Right cardiac atrium (tissue), 5 donors: Measurements from ENCODE around the gene SREBF2. TPM values are rescaled to one million over a fixed set of nuclear protein-coding genes. Genes with fewer than 3 reads are reported as not detected.

Experiments used
- ATAC-seq, 2 donors: fragments of 200-7000 bp; cut with Tn5 transposase; one replicate each; pipeline versions ENCODE4 v1.8.0 to v1.9.1; 2020; ENCODE audit warnings: moderate library complexity in 2 of 2, mild to moderate bottlenecking in 1 of 2
- DNase-seq, 3 donors: peaks; one replicate each; pipeline ENCODE4 v3.0.0-alpha.2; 2020
- H3K27ac ChIP-seq: one replicate; pipeline ENCODE4 v1.5.1; 2013; ENCODE audit warnings: mild to moderate bottlenecking, low read length, control low read depth, moderate library complexity
- H3K27me3 ChIP-seq: one replicate; pipeline ENCODE4 v1.6.1; 2013; ENCODE audit not compliant: control insufficient read depth, insufficient read depth
- H3K4me1 ChIP-seq: one replicate; pipeline ENCODE4 v1.6.1; 2013; ENCODE audit warnings: low read length; ENCODE audit not compliant: control insufficient read depth, insufficient read depth
- H3K4me3 ChIP-seq: one replicate; pipeline ENCODE4 v1.5.1; 2013; ENCODE audit warnings: low read length, control low read depth
- H3K9me3 ChIP-seq: one replicate; pipeline ENCODE4 v1.6.1; 2013; ENCODE audit warnings: low read length; ENCODE audit not compliant: control insufficient read depth
- WGBS: extraction: QIAGEN DNeasy Blood & Tissue Kit; methylation state at CpG from one replicate; pipeline ENCODE4 v1.1.7; 2013; 5-methylcytosine and 5-hydroxymethylcytosine counted together
- intact Hi-C, 4 donors: fragments of 100-400 bp; cut with DNase I; formaldehyde crosslinking; loops; one replicate each; pipeline versions ENCODE4 v1.11.0 to v1.14.0; 2022 to 2023
- polyA plus RNA-seq: library from polyadenylated mRNA; stranded (reverse); fragments of 200-250 nt; gene quantifications from one replicate; pipeline ENCODE4 v1.2.3, GENCODE V29; 2013
- total RNA-seq, 4 donors: library from RNA; stranded (reverse); fragmentation: NEBNext Ultra II Directional; extraction: Animal tissue kit (Norgen Biotek cat#: 25700); gene quantifications; one replicate each; pipeline ENCODE4 v1.2.1, GENCODE V29; 2021
- donor health status: healthy with polysubstance abuse.
- donor health status: DM: no; HTN: yes; CAD: no.
- donor health status: DM: no; HTN: no; CAD: no.
- donor health status: DM: no; HTN: yes; CAD: no; lungs with severe emphysema.
- donor health status: DM: yes; HTN: yes; CAD: no.

The SREBF2 gene
- total and polyA plus RNA-seq, 5 donors = 71.2 to 119 (median 99.9) TPM

DNA sequence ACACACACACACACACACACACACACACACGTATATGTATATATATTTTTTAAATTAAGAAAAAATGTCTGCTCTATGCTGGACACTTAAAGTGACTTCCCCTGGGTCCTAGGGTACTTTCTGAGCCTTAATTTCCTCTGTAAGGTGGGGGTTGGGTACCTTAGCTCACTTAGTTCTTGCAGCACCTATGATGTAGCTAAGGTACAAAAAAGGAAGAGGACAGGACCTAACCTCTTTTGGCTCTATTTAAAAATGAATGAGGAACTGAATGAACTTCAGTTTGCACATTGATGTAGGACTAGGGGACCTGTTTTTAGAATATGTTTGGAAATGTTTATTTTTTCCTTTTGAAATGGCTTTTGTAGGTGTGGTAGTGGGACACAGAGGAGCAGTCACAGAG, 11.1 kb downstream of the SREBF2 start:
- DNase-seq = no peak
- Histone ChIP-seq H3K27ac (no peak overlapping the region), H3K9me3 (no peaks in the 10 kb centered on the region), H3K4me1 (peaks cover 23% of the 10 kb centered on the region), H3K4me3 (no peak overlapping the region), H3K27me3 (no peaks in the 10 kb centered on the region)
- intact Hi-C loops = no loop called here
- no peak for ATAC-seq
- WGBS = 58% methylated on average over 1 of the region's 1 CpG

DNA sequence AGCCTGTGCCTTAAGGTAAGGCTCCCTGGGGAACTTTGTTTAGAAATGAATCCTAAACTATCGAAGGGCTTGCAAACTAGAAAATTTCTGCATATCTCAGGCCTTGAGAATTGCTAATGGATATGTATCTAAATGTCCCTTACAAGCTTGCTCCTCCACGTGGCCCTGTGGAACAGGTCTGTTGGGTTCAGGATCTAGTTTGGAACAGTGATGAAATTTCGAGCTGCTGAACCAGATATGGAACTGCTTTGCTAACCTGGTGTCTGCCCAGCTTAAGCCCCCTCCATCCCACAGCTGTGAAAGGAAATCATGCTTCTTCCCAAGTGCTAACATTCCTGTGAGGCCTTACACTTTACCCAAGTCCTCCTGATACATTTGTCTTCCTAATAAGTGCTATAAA, 11.6 kb downstream of the SREBF2 start:
- intact Hi-C loops = no loop called here
- Histone ChIP-seq H3K27me3 (no peaks in the 10 kb centered on the region), H3K4me1 (peaks cover 20% of the 10 kb centered on the region), H3K27ac (no peak overlapping the region), H3K9me3 (no peaks in the 10 kb centered on the region), H3K4me3 (no peak overlapping the region)
- WGBS = 41% methylated on average over 3 of the region's 3 CpGs
- no peak for ATAC-seq
- no peak for DNase-seq

DNA sequence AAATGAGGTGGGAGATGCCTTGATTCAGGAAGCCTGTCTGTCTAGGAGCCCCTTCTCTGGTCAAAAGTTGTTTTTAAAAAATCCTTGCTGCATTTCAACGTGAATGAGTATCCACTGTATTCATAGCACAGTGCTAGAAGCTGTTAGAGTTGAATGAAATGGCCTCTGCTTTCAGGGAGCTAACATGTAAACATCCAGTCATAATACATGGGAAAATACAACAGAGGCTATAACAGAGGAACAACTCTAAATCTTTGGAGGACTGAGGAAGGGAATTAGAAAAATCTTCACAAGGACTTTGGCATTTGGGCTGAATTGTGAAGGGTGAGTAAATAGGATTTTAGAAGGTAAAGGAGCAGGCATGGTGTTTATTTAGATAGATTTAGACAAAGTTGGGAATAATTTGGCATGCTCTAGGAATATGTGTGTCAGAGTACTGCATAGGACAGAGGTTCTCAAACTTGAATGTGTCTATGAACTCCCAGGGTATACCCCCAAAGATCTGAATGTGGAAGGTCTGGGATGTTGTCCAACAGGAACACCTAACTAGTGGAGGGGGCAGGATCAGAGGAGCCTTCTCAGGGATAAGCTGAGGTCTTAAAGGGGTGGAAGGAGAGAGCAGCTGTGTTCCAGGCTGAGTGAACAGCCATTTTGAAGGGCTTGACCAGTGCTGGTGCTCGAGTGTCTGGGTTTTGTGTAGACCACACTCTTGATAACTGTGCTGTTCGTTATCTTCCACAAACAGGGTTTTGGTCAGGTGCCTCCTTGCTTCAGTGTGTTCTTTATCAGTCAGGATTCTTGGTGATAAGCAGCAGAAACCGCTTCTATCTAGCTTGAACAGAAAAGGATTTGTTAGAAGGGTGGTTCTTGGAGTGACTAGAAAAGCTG, 12.7 kb downstream of the SREBF2 start:
- no peaks in the 10 kb centered on the region for H3K9me3 ChIP-seq
- 35% methylated on average over 4 of the region's 4 CpGs for WGBS
- H3K27ac ChIP-seq = peak overlapping the region; percentile 43
- no peaks in the 10 kb centered on the region for H3K27me3 ChIP-seq
- DNase-seq = no peak
- intact Hi-C loops = no loop called here
- H3K4me3 ChIP-seq = no peak overlapping the region
- peak in 1 of 2 donors; percentile 33 for ATAC-seq
- H3K4me1 ChIP-seq = peaks cover 19% of the 10 kb centered on the region

DNA sequence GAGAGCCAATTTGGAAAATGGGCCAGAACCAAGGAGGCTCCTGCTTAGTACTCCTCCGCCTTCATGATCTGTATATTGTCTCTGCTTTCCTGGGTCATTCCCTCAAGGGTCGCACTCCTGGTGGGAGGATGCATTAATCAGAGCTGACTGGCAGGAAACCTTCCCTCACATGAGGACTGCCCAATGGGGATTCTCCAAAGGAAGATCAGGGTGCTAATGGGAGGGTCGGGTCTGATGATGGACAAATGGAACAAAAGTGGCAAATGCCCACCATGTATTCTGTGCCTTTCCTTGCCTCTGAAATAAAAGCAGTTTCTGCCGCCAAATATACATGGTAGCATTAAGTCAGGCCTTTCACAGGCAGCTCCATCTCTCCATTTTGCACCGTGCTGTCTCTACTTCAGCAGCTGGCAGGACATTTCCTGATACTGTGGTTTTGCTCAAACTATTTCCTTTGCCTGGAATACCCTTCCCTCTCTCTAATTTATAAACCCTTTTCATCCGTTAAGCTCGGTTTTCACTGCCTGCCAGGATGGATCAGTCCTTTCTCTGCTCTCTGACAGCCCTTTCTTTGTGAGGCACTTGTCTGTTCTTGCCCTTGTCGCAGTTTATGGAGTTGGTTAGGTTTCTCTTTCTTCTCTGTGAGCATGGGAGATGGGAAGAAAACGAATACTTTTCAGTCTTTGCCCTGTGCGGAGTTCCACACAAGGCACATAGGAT, 13.5 kb downstream of the SREBF2 start:
- DNase-seq (no peak), ATAC-seq (peak in 1 of 2 donors; percentile 9)
- no peaks in the 10 kb centered on the region for H3K9me3 ChIP-seq
- H3K27me3 ChIP-seq = no peaks in the 10 kb centered on the region
- 61% methylated on average over 10 of the region's 10 CpGs for WGBS
- no peak overlapping the region for H3K27ac ChIP-seq
- intact Hi-C loops = no loop called here
- H3K4me3 ChIP-seq = no peak overlapping the region
- peaks cover 15% of the 10 kb centered on the region for H3K4me1 ChIP-seq

DNA sequence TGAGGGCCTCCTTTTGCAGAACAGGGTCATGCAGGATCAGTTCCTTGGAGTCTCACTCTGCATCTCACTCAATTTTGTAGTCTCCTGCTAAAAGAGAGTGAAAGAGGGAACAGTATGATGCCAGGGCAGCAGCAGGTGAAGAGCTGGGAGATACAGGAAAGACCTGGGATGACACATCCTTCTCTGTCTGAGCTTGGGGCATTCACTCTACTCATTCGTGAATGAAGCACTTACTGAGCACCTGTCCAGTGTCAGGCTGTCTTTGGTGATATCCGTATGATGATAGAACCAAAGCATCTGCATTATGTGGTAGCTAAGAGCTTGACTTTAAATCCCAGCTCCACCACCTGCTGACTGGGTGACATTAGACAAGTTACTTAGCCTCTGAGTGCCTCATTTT, 14.4 kb downstream of the SREBF2 start:
- Histone ChIP-seq H3K9me3 (no peaks in the 10 kb centered on the region), H3K27ac (peak overlapping the region; percentile 17), H3K4me1 (peaks cover 15% of the 10 kb centered on the region), H3K4me3 (no peak overlapping the region), H3K27me3 (no peaks in the 10 kb centered on the region)
- intact Hi-C loops = no loop called here
- WGBS = 67% methylated on average over 2 of the region's 2 CpGs
- ATAC-seq = no peak
- DNase-seq = no peak

DNA sequence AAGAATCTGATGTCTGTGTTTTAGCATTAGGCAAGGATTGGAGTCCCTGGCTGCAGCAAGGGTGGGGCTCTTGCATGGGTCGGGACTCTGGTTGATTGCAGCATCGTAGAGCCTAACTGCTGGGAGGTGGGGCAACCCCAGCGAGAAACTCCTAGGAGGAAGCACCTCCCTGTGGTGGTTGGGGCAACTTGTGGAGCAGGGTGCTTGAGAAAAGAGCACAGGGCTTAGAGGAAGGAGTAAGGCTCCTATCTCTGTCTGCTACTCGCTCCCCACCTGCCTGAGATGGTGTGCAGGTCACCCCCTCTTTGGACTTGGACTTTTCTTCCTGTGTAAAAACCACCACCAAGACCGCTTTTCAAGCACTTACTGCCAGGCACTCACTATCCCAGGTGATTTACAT, 15.6 kb downstream of the SREBF2 start:
- ATAC-seq = peak; percentile 68 to 78

DNA sequence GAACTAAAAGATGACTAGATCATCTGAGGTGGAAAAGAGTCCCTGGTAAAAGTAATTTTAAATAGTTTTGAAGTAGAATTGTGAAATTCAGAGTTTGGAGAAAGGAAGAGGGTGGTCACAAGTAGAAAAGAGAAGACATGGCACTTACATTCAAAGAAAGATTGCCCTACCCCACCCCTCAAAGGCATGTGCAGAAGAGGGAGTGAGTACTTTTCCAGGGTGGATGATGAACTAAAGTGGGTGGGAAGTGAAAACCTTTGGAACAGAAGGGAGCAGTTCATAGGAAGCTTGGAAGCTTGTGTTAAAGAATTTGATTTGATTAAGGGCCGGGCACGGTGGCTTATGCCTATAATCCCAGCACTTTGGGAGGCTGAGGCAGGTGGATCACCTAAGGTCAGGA, 23.6 kb downstream of the SREBF2 start:
- Histone ChIP-seq H3K4me1 (peaks cover 10% of the 10 kb centered on the region), H3K27ac (no peak overlapping the region), H3K4me3 (no peak overlapping the region), H3K27me3 (no peaks in the 10 kb centered on the region), H3K9me3 (no peaks in the 10 kb centered on the region)
- intact Hi-C loops = no loop called here
- WGBS = 79% methylated on average over 2 of the region's 2 CpGs
- ATAC-seq = no peak
- no peak for DNase-seq

More for the DNA sequence above, 15.6 kb downstream of the SREBF2 start:
- H3K27me3 ChIP-seq = no peaks in the 10 kb centered on the region
- H3K9me3 ChIP-seq = no peaks in the 10 kb centered on the region
- H3K27ac ChIP-seq = no peak overlapping the region
- 57% methylated on average over 5 of the region's 5 CpGs for WGBS
- peaks cover 17% of the 10 kb centered on the region for H3K4me1 ChIP-seq
- no peak overlapping the region for H3K4me3 ChIP-seq
- intact Hi-C loops = no loop called here
- peak in 2 of 3 donors; percentile 64 to 79 for DNase-seq

DNA sequence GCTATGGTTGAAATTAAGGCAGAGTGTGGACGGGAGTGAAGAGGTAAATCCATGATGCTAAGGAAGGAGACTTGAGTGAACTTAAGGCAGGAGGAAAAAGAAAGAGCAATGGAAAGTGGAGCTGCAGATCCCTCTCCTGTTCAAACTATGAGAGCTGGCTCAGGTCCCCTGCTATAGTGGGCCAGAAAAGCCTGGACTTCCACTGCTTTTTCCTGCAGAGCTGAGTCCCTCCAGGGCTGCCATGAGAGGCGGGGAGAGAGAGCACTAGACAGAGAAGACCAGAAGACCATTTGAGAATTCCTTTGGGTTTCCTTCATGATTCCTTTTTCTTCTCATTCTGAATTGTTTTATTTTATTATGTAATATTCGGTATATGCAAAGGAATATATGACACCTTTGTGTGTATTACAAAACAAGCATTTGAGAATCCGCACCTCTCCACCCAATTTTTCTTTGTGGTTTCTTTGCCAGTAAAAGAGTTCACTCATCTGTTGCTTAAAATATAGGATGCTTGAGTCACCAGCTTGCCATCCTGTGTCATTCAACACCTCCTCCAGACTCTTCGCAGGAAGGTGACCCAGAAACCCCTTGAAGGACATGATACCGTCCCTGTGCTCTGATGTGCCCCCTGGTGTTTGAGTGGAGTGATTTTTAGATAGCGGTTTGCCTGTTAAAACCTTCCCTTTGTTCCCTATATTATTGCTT, 24.4 kb downstream of the SREBF2 start:
- ATAC-seq = peak; percentile 53 to 72
- peak in 2 of 3 donors; percentile 25 to 63 for DNase-seq
- H3K27ac ChIP-seq = peak overlapping the region; percentile 88
- no peak overlapping the region for H3K4me3 ChIP-seq
- H3K4me1 ChIP-seq = peaks cover 13% of the 10 kb centered on the region
- H3K9me3 ChIP-seq = no peaks in the 10 kb centered on the region
- no peaks in the 10 kb centered on the region for H3K27me3 ChIP-seq
- 53% methylated on average over 7 of the region's 7 CpGs for WGBS
- intact Hi-C loops = no loop called here

DNA sequence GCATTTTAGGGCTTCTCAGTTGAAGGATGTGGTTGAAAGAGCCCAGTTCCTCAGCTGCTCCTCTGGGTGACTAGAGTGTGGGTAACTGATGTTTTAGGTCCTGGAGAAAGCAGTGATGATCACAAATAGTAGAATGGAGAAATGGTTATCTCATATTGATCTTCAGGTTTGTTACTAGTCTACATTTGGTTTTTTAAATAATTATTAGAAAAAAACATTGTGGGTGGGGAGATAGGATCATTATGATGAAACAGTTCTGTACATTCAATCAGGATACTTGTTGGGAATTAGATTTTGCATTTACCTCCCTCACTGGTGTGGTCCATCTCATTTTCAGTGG, 24.9 kb downstream of the SREBF2 start:
- Histone ChIP-seq H3K27me3 (no peaks in the 10 kb centered on the region), H3K4me3 (no peak overlapping the region), H3K9me3 (no peaks in the 10 kb centered on the region), H3K27ac (peak overlapping the region; percentile 88), H3K4me1 (peaks cover 16% of the 10 kb centered on the region)
- ATAC-seq (no peak), DNase-seq (no peak)
- intact Hi-C loops = no loop called here

DNA sequence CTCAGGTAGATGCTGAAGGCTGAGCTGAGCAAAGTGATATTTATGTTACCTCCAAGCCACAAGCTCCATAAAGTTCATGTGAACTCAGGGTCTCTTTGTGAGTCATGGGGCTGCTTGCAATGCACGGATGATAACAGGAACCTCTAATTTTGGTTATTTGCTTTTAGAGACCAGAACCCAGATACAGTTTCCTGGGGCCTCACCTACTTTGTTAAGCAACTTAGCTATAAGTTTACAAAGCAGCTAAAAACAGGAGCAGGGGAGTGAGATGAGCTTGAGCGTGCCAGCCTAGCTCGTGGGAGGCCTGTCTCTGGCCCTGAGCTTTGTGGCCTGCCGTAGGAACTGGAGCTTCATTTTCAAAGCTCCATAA, 29.2 kb downstream of the SREBF2 start:
- DNase-seq (no peak), ATAC-seq (no peak)
- 41% methylated on average over 4 of the region's 4 CpGs for WGBS
- Histone ChIP-seq H3K4me1 (peaks cover 13% of the 10 kb centered on the region), H3K27ac (peak overlapping the region; percentile 50), H3K27me3 (no peaks in the 10 kb centered on the region), H3K9me3 (no peaks in the 10 kb centered on the region), H3K4me3 (no peak overlapping the region)
- intact Hi-C loops = no loop called here
